Fibroblast of lung (primary cell): Measurements from ENCODE around the gene SENP8. TPM values are rescaled to one million over a fixed set of nuclear protein-coding genes. Genes with fewer than 3 reads are reported as not detected.

Source experiments
- DNase-seq, 2 donors: peaks; one replicate each; pipeline versions ENCODE4 v3.0.0 to v3.0.0-alpha.2; 2010; ENCODE audit warnings: low read depth in 2 of 2
- H2AFZ ChIP-seq: 2 replicates; pipeline ENCODE4 v1.5.1; 2012; ENCODE audit warnings: low read length, control low read depth, inconsistent platforms
- H3K27ac ChIP-seq: 2 replicates; pipeline ENCODE4 v1.5.1; 2011; ENCODE audit warnings: low read length, control low read depth; ENCODE audit not compliant: insufficient read depth
- H3K27me3 ChIP-seq: 2 replicates; pipeline ENCODE4 v1.5.1; 2011; ENCODE audit warnings: mild to moderate bottlenecking, low read length; ENCODE audit not compliant: control insufficient read depth, insufficient read depth
- H3K36me3 ChIP-seq: 2 replicates; pipeline ENCODE4 v1.5.1; 2011; ENCODE audit warnings: low read length; ENCODE audit not compliant: control insufficient read depth, insufficient read depth
- H3K4me1 ChIP-seq: 2 replicates; pipeline ENCODE4 v1.5.1; 2011; ENCODE audit warnings: low read length; ENCODE audit not compliant: control insufficient read depth, insufficient read depth; ENCODE audit errors: extremely low read depth
- H3K4me2 ChIP-seq: 2 replicates; pipeline ENCODE4 v1.5.1; 2011; ENCODE audit warnings: low read length, control low read depth; ENCODE audit not compliant: insufficient read depth; ENCODE audit errors: extremely low read depth
- H3K4me3 ChIP-seq, 4 experiments: fragments of 200-600 bp in 1 of 4; sonication (generic) in 1 of 4; replicated peaks in 1 of 4; 2 replicates each; pipeline ENCODE4 v1.5.1; 2011 to 2016; ENCODE audit warnings: low read length in 4 of 4, low read depth in 3 of 4, mild to moderate bottlenecking in 3 of 4, control low read depth in 2 of 4, inconsistent platforms in 1 of 4, mixed read lengths in 1 of 4; ENCODE audit not compliant: insufficient read depth in 1 of 4; ENCODE audit errors: control extremely low read depth in 1 of 4
- H3K79me2 ChIP-seq: 2 replicates; pipeline ENCODE4 v1.5.1; 2012; ENCODE audit warnings: mild to moderate bottlenecking, low read length, inconsistent platforms; ENCODE audit not compliant: control insufficient read depth, insufficient read depth
- H3K9ac ChIP-seq: 2 replicates; pipeline ENCODE4 v1.5.1; 2011; ENCODE audit warnings: mild to moderate bottlenecking, low read length, control low read depth; ENCODE audit not compliant: insufficient read depth
- H3K9me3 ChIP-seq: 2 replicates; pipeline ENCODE4 v1.5.1; 2012; ENCODE audit warnings: low read depth, low read length; ENCODE audit not compliant: control insufficient read depth, insufficient read depth
- H4K20me1 ChIP-seq: 2 replicates; pipeline ENCODE4 v1.5.1; 2011; ENCODE audit warnings: low read length; ENCODE audit not compliant: control insufficient read depth, insufficient read depth; ENCODE audit errors: extremely low read depth
- EZH2 ChIP-seq: IDR thresholded peaks from 2 replicates; pipeline ENCODE4 v1.5.1; 2012; ENCODE audit warnings: low read length, control low read depth, mild to moderate bottlenecking; ENCODE audit errors: missing control alignments
- polyA plus RNA-seq, 2 donors: library from polyadenylated mRNA; depleted of rRNA in 1 of 2; stranded (reverse) in 1 of 2; unstranded in 1 of 2; fragments of >200 nt; gene quantifications; 2 replicates each; pipeline ENCODE4 v1.2.1, GENCODE V29; 2011 to 2012; ENCODE audit warnings: missing spikeins in 1 of 2
- total RNA-seq: library from RNA; depleted of rRNA; stranded (reverse); fragments of >200 nt; gene quantifications from 2 replicates; pipeline ENCODE4 v1.2.1, GENCODE V29; 2014
- TF ChIP-seq, protein P1 (sequence below), 2 donors: IDR thresholded peaks in 1 of 2; conservative IDR thresholded peaks in 1 of 2; 1 replicate in 1 of 2; 2 replicates in 1 of 2; pipeline ENCODE4 v1.5.1; 2011 to 2012; ENCODE audit warnings: low read length in 2 of 2, control low read depth in 1 of 2, inconsistent platforms in 1 of 2, low read depth in 1 of 2, mild to moderate bottlenecking in 1 of 2

SENP8 gene
- total and polyA plus RNA-seq, 2 donors (not counting 1 experiment from before 2014, with no cell fraction given): 3.0 to 3.5 TPM

DNA sequence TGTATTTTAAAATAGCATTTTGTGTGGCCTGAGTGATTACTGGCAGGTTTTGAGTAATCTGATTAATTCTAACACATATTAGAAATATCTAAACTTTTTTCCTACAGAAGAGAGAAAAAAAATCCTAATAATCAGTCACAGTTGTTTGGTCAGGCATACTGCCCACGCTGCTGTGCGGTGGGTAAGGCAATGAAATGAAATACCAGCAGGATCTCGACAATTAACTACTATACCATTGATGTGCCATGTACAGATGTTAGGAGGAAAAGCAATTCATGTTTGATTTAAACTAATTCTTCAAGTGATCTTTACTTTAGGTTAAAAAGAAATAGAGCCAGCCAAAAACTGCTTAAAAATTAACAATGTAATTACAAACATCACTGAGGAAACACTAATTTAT, 74.2 kb downstream of the SENP8 start:
- no peak overlapping the region for H2AFZ ChIP-seq
- no peaks in the 10 kb centered on the region for H4K20me1 ChIP-seq
- DNase-seq: no peak
- H3K27me3 ChIP-seq: peaks cover 5% of the 10 kb centered on the region
- no peaks in the 10 kb centered on the region for H3K9me3 ChIP-seq
- no peaks in the 10 kb centered on the region for H3K36me3 ChIP-seq
- H3K9ac ChIP-seq: no peak overlapping the region
- no peak overlapping the region for H3K27ac ChIP-seq
- H3K4me3 ChIP-seq: no peak overlapping the region
- H3K79me2 ChIP-seq: no peaks in the 10 kb centered on the region
- no peak for TF ChIP-seq EZH2
- TF ChIP-seq, protein P1, sequence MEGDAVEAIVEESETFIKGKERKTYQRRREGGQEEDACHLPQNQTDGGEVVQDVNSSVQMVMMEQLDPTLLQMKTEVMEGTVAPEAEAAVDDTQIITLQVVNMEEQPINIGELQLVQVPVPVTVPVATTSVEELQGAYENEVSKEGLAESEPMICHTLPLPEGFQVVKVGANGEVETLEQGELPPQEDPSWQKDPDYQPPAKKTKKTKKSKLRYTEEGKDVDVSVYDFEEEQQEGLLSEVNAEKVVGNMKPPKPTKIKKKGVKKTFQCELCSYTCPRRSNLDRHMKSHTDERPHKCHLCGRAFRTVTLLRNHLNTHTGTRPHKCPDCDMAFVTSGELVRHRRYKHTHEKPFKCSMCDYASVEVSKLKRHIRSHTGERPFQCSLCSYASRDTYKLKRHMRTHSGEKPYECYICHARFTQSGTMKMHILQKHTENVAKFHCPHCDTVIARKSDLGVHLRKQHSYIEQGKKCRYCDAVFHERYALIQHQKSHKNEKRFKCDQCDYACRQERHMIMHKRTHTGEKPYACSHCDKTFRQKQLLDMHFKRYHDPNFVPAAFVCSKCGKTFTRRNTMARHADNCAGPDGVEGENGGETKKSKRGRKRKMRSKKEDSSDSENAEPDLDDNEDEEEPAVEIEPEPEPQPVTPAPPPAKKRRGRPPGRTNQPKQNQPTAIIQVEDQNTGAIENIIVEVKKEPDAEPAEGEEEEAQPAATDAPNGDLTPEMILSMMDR (conservative IDR thresholded peaks at IDR 0.05 in 1 of 2, IDR thresholded peaks at IDR 0.05 in 1 of 2; ENCODE audit: low read depth in 1 of 2, low read length in 2 of 2): no peak
- no peaks in the 10 kb centered on the region for H3K4me1 ChIP-seq
- no peak overlapping the region for H3K4me2 ChIP-seq

Other genes starting within 250 kb of the SENP8 start
- 34.7 and 48.6 TPM in 2 replicates for gene MYO9A, start 253 bp upstream of the SENP8 start, total RNA-seq
- gene MYO9A, start 253 bp upstream of the SENP8 start, polyA plus RNA-seq: 11.5 and 12.8 TPM in 2 replicates
- gene GRAMD2A, start 79.4 kb downstream of the SENP8 start, total RNA-seq: 0.77 and 0.83 TPM in 2 replicates
- 0.09 and 0.15 TPM in 2 replicates for gene GRAMD2A, start 79.4 kb downstream of the SENP8 start, polyA plus RNA-seq
- gene PKM, start 112.8 kb downstream of the SENP8 start, total RNA-seq: 926 and 1,892 TPM in 2 replicates
- 2,521 and 3,546 TPM in 2 replicates for gene PKM, start 112.8 kb downstream of the SENP8 start, polyA plus RNA-seq
- 23.4 and 27.4 TPM in 2 replicates for gene PARP6, start 154.2 kb downstream of the SENP8 start, total RNA-seq
- gene PARP6, start 154.2 kb downstream of the SENP8 start, polyA plus RNA-seq: 31.9 and 37.7 TPM in 2 replicates
- gene CELF6, start 201.8 kb downstream of the SENP8 start, total RNA-seq: 0.17 and 0.26 TPM in 2 replicates
- gene CELF6, start 201.8 kb downstream of the SENP8 start, polyA plus RNA-seq: 0.08 TPM in 1 of 2 replicates, not detected in the other